GM19467 (cell line): ENCODE data around the gene PTPRM.

Experiments
- ATAC-seq: cut with Tn5 transposase; IDR thresholded peaks from one replicate; pipeline ENCODE4 v1.9.1; 2021; ENCODE audit warnings: mild to moderate bottlenecking, moderate library complexity; ENCODE audit not compliant: unreplicated experiment

Gene PTPRM

GRCh38 chr18:7624697-7625096 lies 57.6 kb downstream of the PTPRM start:
- ATAC-seq = no peak

DNA sequence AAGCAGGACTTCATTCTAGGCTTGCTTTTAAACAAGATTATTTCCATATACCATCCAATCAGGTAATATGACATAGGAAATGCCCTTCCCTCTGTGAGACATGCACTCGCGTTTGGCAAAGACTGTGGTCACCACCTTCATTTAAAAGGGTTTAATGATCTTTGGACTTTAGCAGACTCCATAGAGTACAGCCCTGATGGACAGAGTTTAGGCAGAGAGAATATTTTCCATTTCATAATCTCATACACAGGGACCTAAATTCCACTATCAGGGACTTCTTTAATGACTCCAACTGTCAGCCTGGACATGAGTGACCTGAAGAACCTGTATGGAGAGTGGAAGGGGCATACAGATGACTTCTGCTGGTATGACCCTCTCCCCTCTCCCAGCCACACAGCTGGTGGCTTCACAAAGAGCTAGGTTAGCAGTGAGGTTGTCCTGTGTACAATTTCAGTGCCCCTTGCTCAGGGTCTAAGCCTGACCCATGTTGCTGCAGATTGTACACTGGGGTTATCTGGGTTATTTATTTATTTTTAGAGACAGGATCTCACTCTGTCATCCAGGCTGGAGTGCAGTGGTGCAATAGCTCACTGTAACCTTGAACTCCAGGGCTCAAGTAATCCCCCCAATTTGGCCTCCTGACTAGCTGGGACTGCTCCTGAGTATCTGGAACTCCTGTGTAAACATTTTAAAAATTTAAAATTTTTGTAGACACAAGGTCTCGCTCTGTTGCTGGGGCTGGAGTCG lies 59.2 kb downstream of the PTPRM start:
- no peak for ATAC-seq

- no peak for ATAC-seq
Measured at GRCh38 chr18:7626922-7627440, 59.9 kb downstream of the PTPRM start.

GRCh38 chr18:7629416-7629815 lies 62.3 kb downstream of the PTPRM start:
- no peak for ATAC-seq

GRCh38 chr18:7630731-7631442 lies 63.8 kb downstream of the PTPRM start:
- no peak for ATAC-seq

DNA sequence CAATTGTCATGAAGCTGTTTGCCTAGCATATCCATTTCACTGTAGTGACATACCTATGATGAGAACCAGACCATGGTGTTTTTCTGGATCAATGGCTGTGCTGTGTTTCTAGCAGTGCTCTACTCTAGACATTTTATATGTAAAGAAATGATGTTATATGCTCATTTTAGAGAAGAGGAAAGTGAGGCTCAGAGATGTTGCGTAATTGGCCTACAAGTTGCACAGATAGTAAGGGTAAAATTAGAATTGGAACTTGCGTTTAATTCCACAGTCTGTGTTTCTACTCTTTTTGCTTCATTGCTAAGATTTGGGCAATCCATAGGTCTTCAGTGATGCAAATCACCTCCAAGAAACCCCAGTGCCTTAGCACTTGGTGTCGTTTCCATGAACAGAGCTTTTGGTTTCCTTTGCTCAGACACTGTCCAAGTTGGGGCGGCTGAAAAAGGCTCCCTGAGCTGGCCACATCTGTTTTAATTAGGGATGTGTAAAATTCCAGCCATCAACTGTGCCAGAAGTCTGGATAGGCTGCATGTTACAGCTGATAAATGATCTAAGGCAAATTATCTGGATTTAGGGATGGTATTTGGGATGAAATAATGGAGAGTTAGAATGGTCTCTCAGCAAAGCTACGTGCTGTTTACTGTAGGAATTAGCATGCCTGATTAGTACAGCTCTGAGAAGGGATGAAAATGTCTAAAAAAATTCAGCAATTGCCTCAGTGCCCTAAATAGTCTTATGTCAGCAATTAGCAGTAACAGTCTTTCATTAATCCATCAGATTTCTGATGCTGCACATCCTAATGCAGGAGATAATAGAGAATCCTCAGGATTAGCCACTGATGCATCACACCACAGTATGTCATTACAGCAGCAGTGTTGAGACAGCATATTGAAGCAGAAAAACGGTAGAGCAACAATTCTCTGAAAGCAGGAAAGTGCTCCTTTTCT lies 65.3 kb downstream of the PTPRM start:
- no peak for ATAC-seq

- ATAC-seq = no peak
Measured at GRCh38 chr18:7633171-7633570, 66.1 kb downstream of the PTPRM start.

DNA sequence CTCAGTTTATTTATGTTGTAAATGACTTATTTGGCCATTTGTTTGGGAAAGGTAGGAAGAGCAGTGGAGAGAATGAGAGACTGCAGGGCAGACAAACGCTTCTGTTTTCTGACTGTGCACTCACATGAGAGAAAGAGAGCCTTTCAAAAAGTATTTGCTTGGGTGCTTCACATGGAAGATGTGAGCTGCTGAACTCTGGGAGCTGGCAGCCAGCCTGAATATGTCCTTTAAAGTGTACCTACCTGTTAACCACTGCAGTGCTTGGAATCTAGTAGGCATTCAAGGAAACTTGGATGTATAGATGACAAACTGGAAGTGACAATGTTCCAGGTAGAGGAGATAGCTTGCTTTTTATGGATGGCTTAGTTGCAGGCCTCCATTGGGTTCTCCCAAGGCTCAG lies 68.8 kb downstream of the PTPRM start:
- ATAC-seq = no peak

GRCh38 chr18:7637269-7637668 lies 70.2 kb downstream of the PTPRM start:
- ATAC-seq = no peak

DNA sequence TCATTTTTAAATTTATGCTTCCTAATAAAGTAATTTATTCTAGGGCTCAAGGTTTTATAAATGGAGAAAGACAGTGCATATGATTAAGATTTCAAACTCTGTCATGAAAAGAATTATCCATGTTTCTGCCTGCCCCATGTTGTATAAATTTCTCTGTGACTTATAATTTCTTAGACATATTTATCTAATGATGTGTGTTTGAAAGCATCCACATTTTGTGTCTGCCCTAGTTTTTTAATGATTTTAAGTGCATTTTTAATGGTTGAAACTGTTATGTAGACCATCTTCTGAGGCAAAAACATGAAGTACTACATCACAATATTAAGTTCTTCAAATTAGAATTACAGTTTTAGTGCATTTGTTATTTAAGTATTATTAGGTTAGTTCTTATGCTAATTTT lies 71.2 kb downstream of the PTPRM start:
- ATAC-seq = no peak

- no peak for ATAC-seq
Measured at GRCh38 chr18:7641813-7642212, 74.7 kb downstream of the PTPRM start.

DNA sequence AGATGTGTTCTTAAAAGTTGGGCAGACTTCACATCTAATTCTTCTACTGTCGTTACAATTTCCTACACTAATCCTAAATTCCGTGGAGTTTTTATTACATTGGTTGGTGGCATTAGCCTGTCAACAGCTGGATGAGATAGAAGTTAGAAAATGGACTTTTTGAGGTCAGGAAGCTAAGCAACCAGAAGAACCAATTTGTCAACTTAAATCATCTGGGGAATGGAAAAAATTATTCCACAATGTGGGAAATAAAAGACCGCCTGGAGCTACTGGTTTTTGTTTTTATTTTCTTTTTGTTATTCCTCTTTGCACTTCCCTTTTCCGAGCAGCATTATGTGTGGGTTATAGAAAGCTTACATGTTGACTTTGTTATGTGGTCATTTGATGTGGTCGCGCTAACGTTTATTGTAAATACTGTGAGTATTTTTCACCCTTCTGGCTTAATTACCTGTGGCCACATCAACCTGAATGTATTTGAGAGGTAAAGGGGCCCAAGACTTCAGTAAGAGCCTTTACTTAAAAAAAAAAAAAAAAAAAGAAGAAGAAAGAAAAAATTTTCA lies 75.3 kb downstream of the PTPRM start:
- ATAC-seq = no peak

DNA sequence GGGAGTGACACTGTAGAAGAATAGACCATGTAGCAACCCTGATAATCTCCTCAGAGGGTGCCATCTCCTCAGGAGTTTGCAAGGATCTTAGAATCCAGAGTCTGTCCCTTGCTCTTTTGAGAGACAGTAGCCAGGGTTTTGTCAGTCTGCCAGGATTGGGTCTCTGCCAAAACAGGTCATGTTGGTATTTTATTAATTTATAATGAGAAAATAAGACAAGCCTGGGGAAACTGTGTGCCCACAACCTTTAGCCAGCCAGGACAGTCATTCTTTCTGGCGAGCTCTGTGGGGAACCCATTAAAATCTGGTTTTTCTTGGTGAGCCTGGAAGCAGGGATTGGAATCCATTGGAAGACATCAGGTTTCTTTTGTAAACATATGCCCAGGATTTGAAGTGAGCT lies 78.6 kb downstream of the PTPRM start:
- ATAC-seq = no peak

DNA sequence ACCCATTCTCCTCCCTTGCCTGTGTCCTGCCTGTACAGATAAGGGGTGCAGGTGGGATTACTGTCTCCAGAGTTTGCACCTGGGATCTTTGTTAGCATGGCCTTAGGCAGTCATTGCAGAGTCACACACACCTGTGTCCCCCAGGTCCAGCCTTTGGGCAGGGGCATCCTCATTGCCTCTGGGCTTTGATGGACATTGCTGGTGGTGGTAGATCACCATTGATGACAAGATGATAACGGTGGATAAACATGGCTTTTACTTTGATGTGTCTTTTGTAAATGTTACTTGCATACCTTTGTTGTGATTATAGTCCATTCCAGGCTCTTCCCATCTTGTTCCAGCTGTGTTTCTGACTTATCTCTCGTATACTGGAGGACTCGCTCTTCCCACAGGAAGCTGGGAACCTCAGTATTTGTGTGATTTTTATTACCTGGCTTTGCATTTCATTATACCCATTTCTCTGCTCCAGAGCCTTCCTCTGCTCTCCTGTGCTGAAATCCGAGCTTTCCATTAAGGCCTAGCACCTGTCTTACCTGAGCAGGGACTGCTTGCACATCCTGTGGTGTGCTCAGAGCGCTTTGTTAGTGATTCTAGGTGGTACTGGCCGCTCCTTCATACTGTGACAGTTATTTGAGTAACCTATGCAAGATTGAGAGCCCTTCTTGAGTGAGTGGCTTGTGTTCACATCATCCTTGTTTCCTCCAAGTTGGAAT lies 79.2 kb downstream of the PTPRM start:
- ATAC-seq = no peak

DNA sequence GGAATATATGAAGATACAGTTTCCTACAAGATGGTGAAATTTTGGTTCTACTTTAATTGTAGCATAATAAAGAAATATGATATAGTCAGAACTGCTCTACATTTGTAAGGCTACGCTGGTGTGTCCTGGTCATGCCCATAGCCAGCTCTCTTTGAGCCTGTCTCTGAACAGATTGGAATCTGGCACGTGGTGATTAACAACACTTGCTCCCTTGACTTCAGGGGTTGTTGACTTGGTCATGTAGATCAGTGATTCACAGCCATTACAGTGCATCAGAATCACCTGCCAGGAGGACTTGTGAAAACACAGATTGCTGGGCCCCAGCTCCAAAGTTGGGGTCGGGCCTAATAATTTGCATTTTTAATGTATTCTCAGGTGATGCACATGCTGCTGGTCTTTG lies 80.4 kb downstream of the PTPRM start:
- no peak for ATAC-seq

DNA sequence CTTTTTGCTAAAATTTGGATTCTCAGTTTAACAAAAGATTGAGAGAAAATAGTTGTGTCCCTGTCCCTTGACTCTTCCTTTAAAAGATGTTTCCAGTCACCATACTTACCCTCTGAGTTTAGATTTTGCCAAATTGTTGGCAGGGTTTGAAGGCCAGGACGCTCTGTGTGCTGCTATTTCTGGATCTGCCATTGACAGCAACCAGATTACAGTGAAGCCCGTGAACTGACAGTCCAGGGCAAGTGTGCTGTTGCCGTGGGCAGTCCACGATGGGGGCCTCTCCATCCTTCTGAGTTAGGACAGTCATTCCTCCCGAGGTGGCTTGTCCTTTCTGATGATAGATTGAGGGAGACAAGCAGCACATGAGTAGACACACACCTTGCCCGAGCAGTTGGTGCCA lies 89.9 kb downstream of the PTPRM start:
- no peak for ATAC-seq

DNA sequence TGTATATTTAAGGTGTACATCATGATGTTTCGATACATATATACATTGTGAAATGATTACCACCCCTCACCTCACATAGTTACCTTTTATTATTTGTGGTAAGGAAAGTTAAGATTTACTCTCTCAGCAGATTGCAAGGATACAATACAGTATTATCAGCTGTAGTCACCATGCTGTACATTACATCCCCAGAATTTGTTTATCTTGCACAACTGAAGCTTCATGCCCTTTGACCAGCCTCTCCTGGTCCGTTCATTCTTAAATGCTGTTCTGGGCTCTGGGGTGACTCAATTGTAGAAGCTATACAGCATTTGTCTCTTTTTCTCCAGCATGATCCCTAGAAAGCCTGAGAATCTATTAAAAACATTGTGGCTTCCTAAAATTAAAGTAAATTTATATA lies 90.8 kb downstream of the PTPRM start:
- no peak for ATAC-seq

DNA sequence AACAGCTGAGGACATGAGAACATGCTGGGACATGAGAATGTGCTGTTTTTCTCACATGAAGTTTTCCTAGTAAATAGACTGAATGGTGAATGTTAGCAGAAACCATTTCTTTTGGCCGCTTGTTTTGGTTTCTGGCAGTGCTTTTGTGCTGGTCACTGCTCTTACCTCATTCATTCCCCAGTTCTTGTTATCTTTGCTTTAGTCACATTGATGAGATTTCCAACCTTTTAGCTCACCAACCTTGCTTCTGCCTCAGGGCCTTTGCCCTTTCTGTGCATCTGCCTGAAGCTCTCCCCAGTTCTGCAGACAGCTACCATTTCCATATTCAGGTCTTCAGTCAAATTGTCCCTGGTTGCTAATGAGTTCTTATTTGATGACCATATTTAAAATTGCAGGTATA lies 91.6 kb downstream of the PTPRM start:
- ATAC-seq = no peak

GRCh38 chr18:7661207-7661606 lies 94.1 kb downstream of the PTPRM start:
- ATAC-seq = no peak

DNA sequence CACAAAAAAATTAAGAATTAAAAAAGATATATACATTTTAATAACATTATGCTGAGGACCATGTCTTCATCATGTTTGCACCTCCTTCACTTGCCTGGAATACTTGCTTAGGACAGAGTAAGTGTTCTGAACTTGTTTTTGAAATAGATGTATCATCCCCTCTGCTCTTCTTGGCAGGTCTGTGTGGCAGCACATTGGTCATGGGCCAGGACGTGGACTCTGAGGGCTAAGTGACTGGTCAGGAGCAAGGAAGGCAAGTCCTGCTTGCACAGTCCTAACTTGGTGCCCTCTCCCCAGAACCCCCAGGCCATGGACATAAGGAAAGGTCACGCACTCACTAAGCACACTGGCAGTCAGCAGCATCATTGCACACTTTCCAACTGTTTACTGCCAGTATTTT lies 95.8 kb downstream of the PTPRM start:
- ATAC-seq = no peak
